Measurements from ENCODE around the gene RFT1. TPM values are rescaled to one million over a fixed set of nuclear protein-coding genes. Genes with fewer than 3 reads are reported as not detected.

RFT1 gene
- total and polyA plus RNA-seq, 2 donors (not counting 3 experiments of a cell fraction or from before 2014, with no cell fraction given): 29.8 to 39.9 TPM

GRCh38 chr3:53103397-53104296, 26.6 kb downstream of the RFT1 start:
- Histone ChIP-seq H2AFZ (ENCODE audit: low read depth, low read length) (no peak overlapping the region), H3K36me3 (ENCODE audit: control insufficient read depth in 2 of 2, extremely low read depth in 1 of 2, insufficient read depth in 2 of 2, low read length in 2 of 2) (peaks cover 14 to 18% of the 10 kb centered on the region in 2 experiments), H3K4me2 (ENCODE audit: insufficient read depth, low read length) (no peak overlapping the region), H3K79me2 (ENCODE audit: control insufficient read depth, insufficient read depth, low read length) (no peaks in the 10 kb centered on the region), H3K4me1 (ENCODE audit: control insufficient read depth, extremely low read depth, insufficient read depth, low read length) (peaks cover 16% of the 10 kb centered on the region), H3K9ac (replicated peaks; ENCODE audit: extremely low read depth, insufficient read depth, low read length) (no peak overlapping the region), H3K9me1 (replicated peaks; ENCODE audit: control insufficient read depth, extremely low read depth, insufficient read depth, low read length) (no peaks in the 10 kb centered on the region), H3K4me3 (replicated peaks in 1 of 3; ENCODE audit: insufficient read depth in 1 of 3, low read depth in 1 of 3, low read length in 3 of 3) (no peak overlapping the region), H4K20me1 (replicated peaks; ENCODE audit: control insufficient read depth, extremely low read depth, insufficient read depth, low read length) (no peaks in the 10 kb centered on the region), H3K27me3 (ENCODE audit: control insufficient read depth in 2 of 2, insufficient read depth in 2 of 2, low read length in 2 of 2) (no peaks in the 10 kb centered on the region), H3K27ac (ENCODE audit: insufficient read depth, low read depth, low read length) (no peak overlapping the region), H3K9me3 (replicated peaks; ENCODE audit: control insufficient read depth, insufficient read depth, low read length) (no peaks in the 10 kb centered on the region)
- intact Hi-C loops (cut with micrococcal nuclease): no loop called here
- dilution Hi-C loops (cut with MboI; ENCODE audit: extremely low pct_ligation_motif_present, low sequenced_read_pairs): no loop called here
- TF ChIP-seq CTCF (IDR thresholded peaks at IDR 0.05; ENCODE audit: extremely low read depth in 1 of 2, insufficient read depth in 1 of 2, low read depth in 1 of 2, low read length in 2 of 2) (no peak), POLR2AphosphoS5 (IDR thresholded peaks at IDR 0.05; ENCODE audit: insufficient read depth, low read depth, low read length) (peak; percentile 33), MYC (IDR thresholded peaks at IDR 0.05; ENCODE audit: low read depth, low read length) (no peak), POLR2A (IDR thresholded peaks at IDR 0.05; ENCODE audit: low read depth, low read length) (no peak), FOS (IDR thresholded peaks at IDR 0.05; ENCODE audit: borderline replicate concordance, insufficient read depth, low read length) (peak; percentile 61), JUN (IDR thresholded peaks at IDR 0.05; ENCODE audit: borderline replicate concordance, insufficient read depth, insufficient read length, low read depth) (no peak), MAX (IDR thresholded peaks at IDR 0.05; ENCODE audit: insufficient read depth, insufficient read length) (no peak), EZH2 (IDR thresholded peaks at IDR 0.05; ENCODE audit: borderline replicate concordance, low read depth, low read length, severe bottlenecking) (no peak)
- BruUV-seq (replicated peaks): no TSS peak
- ChIA-PET POLR2A (interaction anchor here (0.7 kb wide), 1 partner anchor 92 kb away, joined by 3 read pairs; no protein-coding TSS in a partner anchor), CTCF (interaction anchor here (0.9 to 2.9 kb wide), 7 partner anchors 9 to 96 kb away, joined by 3 to 23 read pairs (median 4); no protein-coding TSS in a partner anchor)
- DNase-seq (ENCODE audit: low read depth, low spot score) (peak; percentile 56), FAIRE-seq (peak; percentile 94)
